H1 (cell line): ENCODE results near the gene RPL26. TPM values are rescaled to one million over a fixed set of nuclear protein-coding genes. Genes with fewer than 3 reads are reported as not detected.

Experiments
- CTCF ChIA-PET: fragments of 300-600 bp; sonication (Branson Sonifier 250); formaldehyde crosslinking; loops from one replicate; lab custom pipeline; 2021; ENCODE audit not compliant: partially characterized antibody; lab: Charles Lee
- POLR2A ChIA-PET: fragments of 300-600 bp; sonication (Branson Sonifier 250); formaldehyde crosslinking; loops from one replicate; lab custom pipeline; 2021; ENCODE audit warnings: inconsistent platforms; ENCODE audit not compliant: partially characterized antibody; lab: Charles Lee
- DNase-seq, 2 experiments: peaks; one replicate each; pipeline versions ENCODE4 v3.0.0 to v3.0.0-alpha.2; 2010 to 2022; ENCODE audit warnings: low spot score in 2 of 2, low read depth in 1 of 2, mixed read lengths in 1 of 2
- FAIRE-seq: peaks from 2 replicates; lab custom pipeline; 2011; peaks lifted over from hg19 to GRCh38; lab: Jason Lieb, UNC
- H2AFZ ChIP-seq: 2 replicates; pipeline ENCODE4 v1.8.1; 2012; ENCODE audit warnings: low read length, inconsistent platforms
- H2AK5ac ChIP-seq: 2 replicates; pipeline ENCODE4 v1.6.1; 2013; ENCODE audit warnings: low read depth, low read length
- H2BK120ac ChIP-seq: replicated peaks from 2 replicates; pipeline ENCODE3; 2013; ENCODE audit warnings: low read depth, low read length, inconsistent platforms
- H2BK12ac ChIP-seq: 2 replicates; pipeline ENCODE4 v1.6.1; 2013; ENCODE audit warnings: low read depth, low read length
- H2BK15ac ChIP-seq: 2 replicates; pipeline ENCODE4 v1.6.1; 2013; ENCODE audit warnings: low read length
- H2BK20ac ChIP-seq: 2 replicates; pipeline ENCODE4 v1.6.1; 2013; ENCODE audit warnings: low read length
- H2BK5ac ChIP-seq: 2 replicates; pipeline ENCODE4 v1.6.1; 2013; ENCODE audit warnings: low read depth, low read length
- H3K14ac ChIP-seq: 2 replicates; pipeline ENCODE4 v1.6.1; 2013; ENCODE audit warnings: inconsistent platforms; ENCODE audit not compliant: insufficient read length
- H3K18ac ChIP-seq: 2 replicates; pipeline ENCODE4 v1.6.1; 2013; ENCODE audit warnings: low read length; ENCODE audit errors: extremely low read depth
- H3K23ac ChIP-seq: 2 replicates; pipeline ENCODE4 v1.6.1; 2013; ENCODE audit warnings: inconsistent platforms; ENCODE audit not compliant: insufficient read length
- H3K23me2 ChIP-seq: 2 replicates; pipeline ENCODE4 v1.6.1; 2013; ENCODE audit warnings: low read depth, low read length
- H3K27ac ChIP-seq: 2 replicates; pipeline ENCODE4 v1.6.1; 2011; ENCODE audit warnings: low read depth, low read length, inconsistent platforms
- H3K27me3 ChIP-seq, 4 experiments: replicated peaks in 1 of 4; 1 replicate in 1 of 4; 2 replicates in 3 of 4; pipeline versions ENCODE4 v1.6.1 to v1.8.1; 2011 to 2013; ENCODE audit warnings: low read length in 3 of 4, mild to moderate bottlenecking in 3 of 4, inconsistent platforms in 2 of 4, mixed read lengths in 2 of 4, moderate library complexity in 1 of 4; ENCODE audit not compliant: control insufficient read depth in 3 of 4, insufficient read depth in 3 of 4; ENCODE audit errors: extremely low read depth in 1 of 4
- H3K36me3 ChIP-seq, 4 experiments: 2 replicates each; pipeline versions ENCODE4 v1.6.1 to v1.8.1; 2011 to 2013; ENCODE audit warnings: mild to moderate bottlenecking in 4 of 4, low read length in 3 of 4, moderate library complexity in 2 of 4, control low read depth in 1 of 4, inconsistent platforms in 1 of 4; ENCODE audit not compliant: insufficient read depth in 4 of 4, control insufficient read depth in 2 of 4
- H3K4ac ChIP-seq: replicated peaks from 2 replicates; pipeline ENCODE3; 2013; ENCODE audit warnings: low read length, low read depth, mixed read lengths, inconsistent platforms; ENCODE audit not compliant: insufficient read length
- H3K4me1 ChIP-seq, 4 experiments: replicated peaks in 1 of 4; 1 replicate in 1 of 4; 2 replicates in 3 of 4; pipeline versions ENCODE4 v1.6.1 to v1.8.1; 2011 to 2013; ENCODE audit warnings: low read length in 3 of 4, inconsistent platforms in 2 of 4, mixed read lengths in 1 of 4; ENCODE audit not compliant: insufficient read depth in 4 of 4, control insufficient read depth in 3 of 4
- H3K4me2 ChIP-seq, 2 experiments: 2 replicates each; pipeline versions ENCODE4 v1.6.1 to v1.8.1; 2011 to 2013; ENCODE audit warnings: low read depth in 2 of 2, low read length in 2 of 2, control low read depth in 1 of 2, inconsistent platforms in 1 of 2, mild to moderate bottlenecking in 1 of 2; ENCODE audit not compliant: insufficient read depth in 1 of 2
- H3K4me3 ChIP-seq, 4 experiments: fragments of 200-600, 300-600 bp in 1 of 4; sonication (generic), shearing (Covaris generic), sonication (Bioruptor Twin) in 1 of 4; 2 replicates each; pipeline versions ENCODE4 v1.5.1 to v1.8.1; 2011 to 2016; ENCODE audit warnings: low read length in 4 of 4, low read depth in 3 of 4, control low read depth in 2 of 4, inconsistent platforms in 2 of 4, mild to moderate bottlenecking in 2 of 4, mixed read lengths in 1 of 4, moderate library complexity in 1 of 4; ENCODE audit not compliant: insufficient read depth in 2 of 4; ENCODE audit errors: extremely low read depth in 1 of 4
- H3K56ac ChIP-seq: replicated peaks from 2 replicates; pipeline ENCODE3; 2013; ENCODE audit warnings: low read depth, mild to moderate bottlenecking, mixed read lengths, low read length, inconsistent platforms; ENCODE audit not compliant: insufficient read length
- H3K79me1 ChIP-seq: 2 replicates; pipeline ENCODE4 v1.6.1; 2013; ENCODE audit warnings: low read depth, low read length, control low read depth
- H3K79me2 ChIP-seq, 2 experiments: 2 replicates each; pipeline versions ENCODE4 v1.6.1 to v1.8.1; 2012 to 2013; ENCODE audit warnings: low read length in 2 of 2, mild to moderate bottlenecking in 2 of 2, inconsistent platforms in 1 of 2; ENCODE audit not compliant: insufficient read depth in 2 of 2, control insufficient read depth in 1 of 2
- H3K9ac ChIP-seq, 4 experiments: replicated peaks in 1 of 4; 1 replicate in 1 of 4; 2 replicates in 3 of 4; pipeline versions ENCODE4 v1.6.1 to v1.8.1; 2011 to 2013; ENCODE audit warnings: low read depth in 3 of 4, low read length in 3 of 4, control low read depth in 2 of 4, mild to moderate bottlenecking in 2 of 4, moderate library complexity in 2 of 4, inconsistent platforms in 1 of 4; ENCODE audit errors: extremely low read depth in 1 of 4
- H3K9me3 ChIP-seq, 2 experiments: 2 replicates each; pipeline versions ENCODE4 v1.6.1 to v1.8.1; 2012 to 2013; ENCODE audit warnings: mild to moderate bottlenecking in 2 of 2, moderate library complexity in 2 of 2, control low read depth in 1 of 2, inconsistent platforms in 1 of 2, low read depth in 1 of 2, low read length in 1 of 2, mixed read lengths in 1 of 2; ENCODE audit not compliant: insufficient read depth in 2 of 2
- H4K20me1 ChIP-seq, 2 experiments: replicated peaks in 1 of 2; 2 replicates each; pipeline versions ENCODE3 to v1.8.1; 2011 to 2013; ENCODE audit warnings: inconsistent platforms in 2 of 2, low read length in 2 of 2, mild to moderate bottlenecking in 1 of 2; ENCODE audit not compliant: insufficient read depth in 2 of 2, control insufficient read depth in 1 of 2
- H4K5ac ChIP-seq: 2 replicates; pipeline ENCODE4 v1.6.1; 2013; ENCODE audit warnings: low read length, low read depth, mixed read lengths, inconsistent platforms; ENCODE audit not compliant: insufficient read length
- H4K8ac ChIP-seq: 2 replicates; pipeline ENCODE4 v1.8.0; 2013; ENCODE audit warnings: mild to moderate bottlenecking, moderate library complexity, low read length, inconsistent platforms; ENCODE audit not compliant: insufficient read depth; ENCODE audit errors: extremely low read depth
- H4K91ac ChIP-seq: replicated peaks from 2 replicates; pipeline ENCODE3; 2013; ENCODE audit warnings: low read length, mixed read lengths, inconsistent platforms; ENCODE audit not compliant: insufficient read length
- E2F6 ChIP-seq: IDR thresholded peaks from 2 replicates; pipeline ENCODE4 v1.6.1; 2012; ENCODE audit warnings: inconsistent platforms
- FOSL1 ChIP-seq: IDR thresholded peaks from 2 replicates; pipeline ENCODE4 v1.6.1; 2011; ENCODE audit warnings: mild to moderate bottlenecking, low read depth, low read length, moderate library complexity; ENCODE audit not compliant: insufficient read depth
- GTF2F1 ChIP-seq: IDR thresholded peaks from 2 replicates; pipeline ENCODE4 v1.6.1; 2012; ENCODE audit warnings: low read depth, low read length, improper control_type of control experiment, borderline replicate concordance
- MAFK ChIP-seq: IDR thresholded peaks from 2 replicates; pipeline ENCODE4 v1.6.1; 2012; ENCODE audit warnings: low read depth, mild to moderate bottlenecking, improper control_type of control experiment, low read length
- RFX5 ChIP-seq: IDR thresholded peaks from 2 replicates; pipeline ENCODE4 v1.6.1; 2011; ENCODE audit warnings: low read depth, low read length, improper control_type of control experiment, borderline replicate concordance
- SIRT6 ChIP-seq: IDR thresholded peaks from one replicate; pipeline ENCODE4 v1.7.1; 2012; ENCODE audit warnings: low read length, inconsistent platforms
- WGBS, 2 experiments: shearing (Covaris generic) in 1 of 2; methylation state at CpG; one replicate each; pipeline versions ENCODE4 v1.1.6 to v1.1.7; 2013 to 2015; ENCODE audit warnings: low lambda C conversion rate in 2 of 2, mixed read lengths in 2 of 2, inconsistent platforms in 1 of 2, low coverage in 1 of 2, missing lambda C conversion rate in 1 of 2; ENCODE audit not compliant: insufficient replicate concordance in 2 of 2, insufficient coverage in 1 of 2, insufficient read length in 1 of 2; ENCODE audit errors: extremely low coverage in 1 of 2, missing lambda C conversion rate in 1 of 2; 5-methylcytosine and 5-hydroxymethylcytosine counted together
- polyA plus RNA-seq, 7 experiments: library from polyadenylated mRNA; depleted of rRNA in 3 of 7; stranded (reverse) in 5 of 7; unstranded in 2 of 7; fragments of >200 nt in 5 of 7; fragments of 200-250 nt in 2 of 7; gene quantifications; 1 replicate in 5 of 7; 2 replicates in 1 of 7; 4 replicates in 1 of 7; pipeline versions ENCODE4 v1.2.1 to v1.2.3, GENCODE V29; 2011 to 2013; ENCODE audit warnings: missing spikeins in 2 of 7, mixed read lengths in 2 of 7
- total RNA-seq: library from RNA; stranded (reverse); fragmentation: NEBNext Ultra II Directional; extraction: Animal tissue kit (Norgen Biotek cat#: 25700); gene quantifications from 2 replicates; pipeline ENCODE4 v1.2.1, GENCODE V29; 2021
- TF ChIP-seq, protein P1 (sequence below): IDR thresholded peaks from 2 replicates; pipeline ENCODE4 v1.6.1; 2011; ENCODE audit warnings: low read depth, mild to moderate bottlenecking, low read length; ENCODE audit not compliant: insufficient read depth
- TF ChIP-seq, protein P2 (sequence below): IDR thresholded peaks from 2 replicates; pipeline ENCODE4 v1.6.1; 2012; ENCODE audit warnings: low read length, inconsistent platforms
- TF ChIP-seq, protein P3 (sequence below): IDR thresholded peaks from 2 replicates; pipeline ENCODE4 v1.6.1; 2012; ENCODE audit warnings: inconsistent platforms

RPL26 gene
- total and polyA plus RNA-seq, 2 of the 8 experiments (the other 6 are each of a cell fraction or from before 2014, with no cell fraction given): 1,963 to 2,554 TPM

GRCh38 chr17:8369944-8370343 lies 13.0 kb downstream of the RPL26 start:
- Histone ChIP-seq H3K23ac (no peak overlapping the region), H3K4ac (no peak overlapping the region), H3K79me2 (no peaks in the 10 kb centered on the region), H2BK120ac (no peak overlapping the region), H3K4me3 (no peak overlapping the region), H3K18ac (no peak overlapping the region), H2AK5ac (no peak overlapping the region), H3K36me3 (peaks cover 10 to 27% (median 18%) of the 10 kb centered on the region in 4 experiments), H3K27me3 (no peaks in the 10 kb centered on the region), H4K91ac (no peak overlapping the region), H2BK5ac (no peak overlapping the region), H3K4me1 (no peaks in the 10 kb centered on the region), H3K79me1 (no peaks in the 10 kb centered on the region), H4K8ac (no peak overlapping the region), H3K9me3 (no peaks in the 10 kb centered on the region; a peak in 1 of 4 replicates), H3K23me2 (no peaks in the 10 kb centered on the region), H2BK20ac (no peak overlapping the region), H4K5ac (no peak overlapping the region), H3K4me2 (no peak overlapping the region), H3K9ac (no peak overlapping the region), H2BK12ac (no peak overlapping the region), H3K27ac (no peak overlapping the region), H2AFZ (no peak overlapping the region), H3K14ac (no peak overlapping the region), H3K56ac (no peak overlapping the region), H4K20me1 (no peaks in the 10 kb centered on the region), H2BK15ac (no peak overlapping the region)
- ChIA-PET CTCF (interaction anchor here (0.5 to 2.9 kb wide), 3 partner anchors 14 to 1153 kb away, joined by 3 to 7 read pairs (median 4); no protein-coding TSS in a partner anchor), POLR2A (interaction anchor here (0.6 to 1.9 kb wide), 5 partner anchors 9 to 111 kb away, joined by 3 to 10 read pairs (median 4); no protein-coding TSS in a partner anchor)
- FAIRE-seq: no peak
- DNase-seq: no peak
- WGBS, 2 experiments: 93% methylated on average over 8 of the region's 8 CpGs; no CpG with 5 or more reads in 1 of the 2 experiments
- TF ChIP-seq, protein P1, sequence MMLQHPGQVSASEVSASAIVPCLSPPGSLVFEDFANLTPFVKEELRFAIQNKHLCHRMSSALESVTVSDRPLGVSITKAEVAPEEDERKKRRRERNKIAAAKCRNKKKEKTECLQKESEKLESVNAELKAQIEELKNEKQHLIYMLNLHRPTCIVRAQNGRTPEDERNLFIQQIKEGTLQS: no peak
- TF ChIP-seq, protein P2, sequence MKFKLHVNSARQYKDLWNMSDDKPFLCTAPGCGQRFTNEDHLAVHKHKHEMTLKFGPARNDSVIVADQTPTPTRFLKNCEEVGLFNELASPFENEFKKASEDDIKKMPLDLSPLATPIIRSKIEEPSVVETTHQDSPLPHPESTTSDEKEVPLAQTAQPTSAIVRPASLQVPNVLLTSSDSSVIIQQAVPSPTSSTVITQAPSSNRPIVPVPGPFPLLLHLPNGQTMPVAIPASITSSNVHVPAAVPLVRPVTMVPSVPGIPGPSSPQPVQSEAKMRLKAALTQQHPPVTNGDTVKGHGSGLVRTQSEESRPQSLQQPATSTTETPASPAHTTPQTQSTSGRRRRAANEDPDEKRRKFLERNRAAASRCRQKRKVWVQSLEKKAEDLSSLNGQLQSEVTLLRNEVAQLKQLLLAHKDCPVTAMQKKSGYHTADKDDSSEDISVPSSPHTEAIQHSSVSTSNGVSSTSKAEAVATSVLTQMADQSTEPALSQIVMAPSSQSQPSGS: no peak
- TF ChIP-seq, protein P3, sequence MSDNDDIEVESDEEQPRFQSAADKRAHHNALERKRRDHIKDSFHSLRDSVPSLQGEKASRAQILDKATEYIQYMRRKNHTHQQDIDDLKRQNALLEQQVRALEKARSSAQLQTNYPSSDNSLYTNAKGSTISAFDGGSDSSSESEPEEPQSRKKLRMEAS: no peak
- TF ChIP-seq MAFK (no peak), E2F6 (no peak), GTF2F1 (no peak), FOSL1 (no peak), RFX5 (no peak), SIRT6 (no peak)
